ENCODE results near the gene RAD18.

- no peak for TF ChIP-seq POLR2AphosphoS5 (IDR thresholded peaks at IDR 0.05; ENCODE audit: low read depth, low read length)
- no peak for TF ChIP-seq TAF1 (IDR thresholded peaks at IDR 0.05; ENCODE audit: borderline replicate concordance, low read depth, low read length)
- TF ChIP-seq POLR2A (IDR thresholded peaks at IDR 0.05; ENCODE audit: low read depth, low read length), result no peak
These were observed 3.0 kb upstream of the RAD18 start for GRCh38 chr3:8966150-8966819.
